Stomach smooth muscle (tissue), 2 donors: ENCODE measurements around the gene BNC2.

Experiments
- H3K27ac ChIP-seq: one replicate; pipeline ENCODE4 v1.7.0; 2013; ENCODE audit warnings: mild to moderate bottlenecking, low read length, inconsistent platforms
- H3K27me3 ChIP-seq, 2 donors: one replicate each; pipeline ENCODE4 v1.7.0; 2013; ENCODE audit warnings: low read length in 2 of 2; ENCODE audit not compliant: insufficient read depth in 2 of 2, control insufficient read depth in 1 of 2
- H3K36me3 ChIP-seq, 2 donors: one replicate each; pipeline ENCODE4 v1.7.0; 2013; ENCODE audit warnings: low read length in 2 of 2; ENCODE audit not compliant: control insufficient read depth in 2 of 2, insufficient read depth in 2 of 2
- H3K4me1 ChIP-seq: one replicate; pipeline ENCODE4 v1.7.0; 2013; ENCODE audit warnings: low read length; ENCODE audit not compliant: control insufficient read depth, insufficient read depth
- H3K4me3 ChIP-seq, 2 donors: one replicate each; pipeline ENCODE4 v1.7.0; 2013; ENCODE audit warnings: low read length in 2 of 2
- H3K9ac ChIP-seq, 2 donors: one replicate each; pipeline ENCODE4 v1.7.0; 2013; ENCODE audit warnings: low read length in 2 of 2, mild to moderate bottlenecking in 1 of 2
- H3K9me3 ChIP-seq, 2 donors: one replicate each; pipeline ENCODE4 v1.7.0; 2013; ENCODE audit warnings: low read length in 2 of 2; ENCODE audit not compliant: control insufficient read depth in 2 of 2
- donor health status: healthy.
- donor health status: Pancreatic carcinoma.

BNC2 gene

DNA sequence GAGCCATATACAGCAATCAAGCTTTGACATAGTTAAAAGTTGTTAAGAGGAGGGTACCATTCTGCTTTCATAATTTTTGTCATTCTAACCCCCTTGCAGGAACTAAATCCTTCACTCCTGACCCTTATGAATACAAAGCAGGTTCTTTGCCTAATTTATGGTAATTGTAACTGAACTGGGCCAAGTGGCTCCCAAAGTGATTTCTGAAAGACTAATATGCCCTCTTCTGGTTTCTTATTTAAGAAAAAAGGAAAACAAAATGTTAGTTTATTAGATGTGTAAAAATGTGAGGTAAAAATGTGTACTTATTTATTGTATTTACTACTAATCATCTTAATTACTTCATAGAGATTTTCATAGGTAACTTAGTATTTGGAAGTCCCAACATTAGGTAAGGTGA is 268.5 kb downstream of the BNC2 start:
- H3K36me3 ChIP-seq = no peaks in the 10 kb centered on the region
- H3K9me3 ChIP-seq = no peaks in the 10 kb centered on the region
- H3K4me1 ChIP-seq = no peaks in the 10 kb centered on the region
- H3K27ac ChIP-seq = no peak overlapping the region
- H3K4me3 ChIP-seq = no peak overlapping the region
- no peak overlapping the region for H3K9ac ChIP-seq
- H3K27me3 ChIP-seq = no peaks in the 10 kb centered on the region

- no peak overlapping the region for H3K4me3 ChIP-seq
- H3K9me3 ChIP-seq = no peaks in the 10 kb centered on the region
- no peaks in the 10 kb centered on the region for H3K27me3 ChIP-seq
- no peaks in the 10 kb centered on the region for H3K36me3 ChIP-seq
- no peak overlapping the region for H3K27ac ChIP-seq
- no peak overlapping the region for H3K9ac ChIP-seq
- no peaks in the 10 kb centered on the region for H3K4me1 ChIP-seq
These were observed 272.2 kb downstream of the BNC2 start for GRCh38 chr9:16598316-16598715.

GRCh38 chr9:16597136-16597535 is 273.3 kb downstream of the BNC2 start:
- Histone ChIP-seq H3K9ac (no peak overlapping the region), H3K27me3 (no peaks in the 10 kb centered on the region), H3K4me3 (no peak overlapping the region), H3K27ac (no peak overlapping the region), H3K9me3 (no peaks in the 10 kb centered on the region), H3K36me3 (no peaks in the 10 kb centered on the region), H3K4me1 (no peaks in the 10 kb centered on the region)

- Histone ChIP-seq H3K4me1 (no peaks in the 10 kb centered on the region), H3K4me3 (no peak overlapping the region), H3K27ac (no peak overlapping the region), H3K27me3 (no peaks in the 10 kb centered on the region), H3K9me3 (no peaks in the 10 kb centered on the region), H3K36me3 (no peaks in the 10 kb centered on the region), H3K9ac (no peak overlapping the region)
These were observed 275.2 kb downstream of the BNC2 start for GRCh38 chr9:16595227-16595626.

DNA sequence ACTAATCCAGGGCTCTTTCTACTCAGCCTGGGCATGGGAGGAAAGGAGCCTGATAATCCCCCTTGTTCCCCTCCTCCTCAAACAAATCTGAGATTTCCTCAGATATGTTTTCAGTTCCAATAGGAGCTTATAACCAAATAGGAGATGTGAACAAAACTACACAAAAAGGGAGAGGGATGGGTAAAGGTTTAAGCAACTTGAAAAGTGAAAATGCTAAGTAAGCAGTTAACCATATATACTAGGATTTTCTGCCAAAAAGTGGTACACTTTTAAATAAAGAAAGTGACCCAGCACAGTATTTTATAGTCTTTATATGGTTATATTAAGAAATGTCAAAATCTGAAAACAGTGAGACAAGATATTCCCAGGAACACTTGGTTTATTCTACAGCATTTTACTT is 275.7 kb downstream of the BNC2 start:
- Histone ChIP-seq H3K27me3 (no peaks in the 10 kb centered on the region), H3K9me3 (no peaks in the 10 kb centered on the region), H3K9ac (no peak overlapping the region), H3K4me1 (no peaks in the 10 kb centered on the region), H3K36me3 (no peaks in the 10 kb centered on the region), H3K4me3 (no peak overlapping the region), H3K27ac (no peak overlapping the region)

DNA sequence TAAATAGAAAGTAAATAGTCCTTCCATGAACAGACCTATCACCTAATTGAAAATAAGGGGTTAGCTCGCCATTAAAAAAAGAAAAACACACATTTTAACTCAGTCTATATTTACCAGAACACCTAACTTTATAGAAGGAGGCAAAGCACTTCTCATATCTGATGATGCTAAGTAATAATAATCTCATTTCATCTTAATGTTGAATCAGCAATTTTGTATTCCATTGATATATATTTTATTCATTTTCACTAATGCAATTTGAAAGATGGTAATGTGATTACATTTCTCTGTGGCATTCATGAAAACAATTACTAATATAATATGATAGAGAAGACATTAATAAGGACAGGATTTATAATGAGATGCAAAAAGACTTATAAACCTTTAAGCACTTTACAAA is 276.7 kb downstream of the BNC2 start:
- no peak overlapping the region for H3K27ac ChIP-seq

GRCh38 chr9:16591092-16591491 is 279.4 kb downstream of the BNC2 start:
- Histone ChIP-seq H3K9me3 (no peaks in the 10 kb centered on the region), H3K4me1 (no peaks in the 10 kb centered on the region), H3K36me3 (no peaks in the 10 kb centered on the region), H3K27me3 (no peaks in the 10 kb centered on the region), H3K27ac (no peak overlapping the region), H3K4me3 (no peak overlapping the region), H3K9ac (no peak overlapping the region)

More for the DNA sequence above, 276.7 kb downstream of the BNC2 start:
- Histone ChIP-seq H3K4me3 (no peak overlapping the region), H3K4me1 (no peaks in the 10 kb centered on the region), H3K36me3 (no peaks in the 10 kb centered on the region), H3K9ac (no peak overlapping the region), H3K27me3 (no peaks in the 10 kb centered on the region), H3K9me3 (no peaks in the 10 kb centered on the region)

DNA sequence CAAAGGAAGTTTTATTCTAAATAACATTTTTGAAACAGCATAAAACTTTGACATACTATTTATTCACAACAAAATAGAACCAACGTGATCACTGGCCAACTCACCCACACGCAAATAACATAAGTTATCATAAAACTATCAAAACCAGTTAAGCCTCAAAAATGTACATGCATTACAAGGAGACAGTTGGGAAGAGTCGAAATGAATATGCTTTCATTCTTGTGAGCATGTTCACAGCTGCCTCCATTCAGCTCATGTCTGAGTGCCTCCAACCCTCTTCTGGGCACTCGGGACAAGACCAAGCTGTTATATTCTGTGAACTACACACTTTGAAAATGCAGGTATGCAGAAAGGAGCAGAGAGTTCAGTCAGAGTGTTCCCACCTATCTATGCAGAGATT is 284.9 kb downstream of the BNC2 start:
- Histone ChIP-seq H3K4me3 (no peak overlapping the region), H3K36me3 (no peaks in the 10 kb centered on the region), H3K4me1 (peaks cover 15% of the 10 kb centered on the region), H3K9me3 (no peaks in the 10 kb centered on the region), H3K27ac (no peak overlapping the region), H3K27me3 (no peaks in the 10 kb centered on the region), H3K9ac (no peak overlapping the region)

GRCh38 chr9:16579872-16580432 is 290.5 kb downstream of the BNC2 start:
- peak overlapping the region; percentile 24 for H3K27ac ChIP-seq
- no peak overlapping the region for H3K9ac ChIP-seq
- no peaks in the 10 kb centered on the region for H3K9me3 ChIP-seq
- no peak overlapping the region for H3K4me3 ChIP-seq
- H3K36me3 ChIP-seq = no peaks in the 10 kb centered on the region
- H3K4me1 ChIP-seq = peaks cover 23% of the 10 kb centered on the region
- H3K27me3 ChIP-seq = no peaks in the 10 kb centered on the region

DNA sequence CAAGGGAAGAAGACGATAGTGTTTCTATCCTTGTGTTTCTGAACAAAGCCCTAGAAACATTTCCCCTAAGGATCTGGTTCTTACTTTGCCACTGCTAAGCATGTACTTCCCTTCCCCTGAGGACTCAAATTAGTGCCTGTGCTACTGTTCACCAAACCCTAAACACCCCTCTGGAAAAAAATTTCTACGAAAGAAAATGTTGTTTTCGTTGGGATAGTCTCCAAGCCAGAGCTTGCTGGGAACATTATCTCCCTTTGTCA is 294.6 kb downstream of the BNC2 start:
- peak overlapping the region; percentile 53 for H3K27ac ChIP-seq
- H3K9me3 ChIP-seq = no peaks in the 10 kb centered on the region
- no peaks in the 10 kb centered on the region for H3K36me3 ChIP-seq
- H3K4me1 ChIP-seq = peaks cover 15% of the 10 kb centered on the region
- peak overlapping the region; percentile 18 to 35 for H3K4me3 ChIP-seq
- H3K27me3 ChIP-seq = no peaks in the 10 kb centered on the region
- H3K9ac ChIP-seq = peak overlapping the region; percentile 13 to 39

DNA sequence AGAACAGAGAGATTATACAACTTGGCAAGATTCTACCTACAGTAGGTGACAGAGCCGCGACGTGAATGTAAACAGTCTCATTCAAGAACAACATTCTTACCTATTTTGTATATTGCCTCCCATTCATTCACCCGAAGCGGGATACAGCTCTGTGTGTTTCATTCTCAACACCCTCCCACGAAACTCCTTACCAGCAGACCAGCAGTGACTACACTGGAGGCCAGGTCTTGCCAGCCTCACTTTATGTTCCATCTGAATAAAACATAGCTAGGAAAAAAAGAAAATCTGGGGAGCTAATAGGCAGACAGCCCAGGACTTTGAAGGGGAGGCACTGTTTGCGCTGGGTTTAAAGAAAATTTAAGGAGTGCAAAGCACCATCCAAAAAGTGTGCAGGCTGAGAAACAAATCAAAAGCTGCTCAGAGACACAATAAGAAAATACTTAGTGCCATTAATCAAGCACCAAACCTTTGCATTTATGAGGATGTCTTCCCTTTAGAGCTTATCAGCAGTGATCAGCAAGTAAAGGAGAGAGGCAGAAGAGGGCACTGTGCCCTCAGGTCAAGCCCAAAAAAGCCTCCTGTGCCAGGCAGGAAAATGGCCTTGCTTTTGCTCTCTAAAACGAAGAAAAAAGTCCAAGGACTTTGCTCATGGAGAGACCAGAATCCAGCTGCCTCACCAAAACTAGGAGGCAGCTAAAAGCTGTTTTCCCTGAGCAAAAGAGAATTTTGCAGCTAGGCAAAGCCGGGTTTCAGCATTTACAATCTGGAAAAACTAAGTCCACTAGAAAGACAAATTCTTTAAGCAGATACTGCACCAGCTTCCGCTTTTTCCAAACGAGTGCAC is 295.1 kb downstream of the BNC2 start:
- no peaks in the 10 kb centered on the region for H3K27me3 ChIP-seq
- peak overlapping the region; percentile 18 to 35 for H3K4me3 ChIP-seq
- H3K9ac ChIP-seq = peak overlapping the region in 1 of 2 donors; percentile 39
- H3K9me3 ChIP-seq = no peaks in the 10 kb centered on the region
- H3K36me3 ChIP-seq = no peaks in the 10 kb centered on the region
- H3K27ac ChIP-seq = peak overlapping the region; percentile 53
- peaks cover 15% of the 10 kb centered on the region for H3K4me1 ChIP-seq
